ENCODE data around the gene POLR2B. TPM values are rescaled to one million over a fixed set of nuclear protein-coding genes. Genes with fewer than 3 reads are reported as not detected.

The POLR2B gene
- total RNA-seq, 1 experiment from 2014 or later, result 108 TPM

- H3K27ac Mint-ChIP-seq, result no peak overlapping the region
- Histone ChIP-seq H4K91ac (ENCODE audit: insufficient read length, low read depth, low read length) (no peak overlapping the region), H3K18ac (ENCODE audit: insufficient read length, low read depth, low read length) (no peak overlapping the region), H3K23me2 (ENCODE audit: insufficient read length, low read depth, low read length, poor library complexity, severe bottlenecking) (no peaks in the 10 kb centered on the region), H2BK120ac (ENCODE audit: low read depth, low read length, poor library complexity, severe bottlenecking) (no peak overlapping the region), H3K4me2 (ENCODE audit: insufficient read depth, insufficient read length, low read length) (no peak overlapping the region), H2BK12ac (ENCODE audit: insufficient read length, low read depth, low read length) (no peak overlapping the region), H2BK20ac (ENCODE audit: low read depth, low read length, poor library complexity, severe bottlenecking) (no peak overlapping the region), H3K79me2 (ENCODE audit: insufficient read depth, low read length) (no peaks in the 10 kb centered on the region), H3K23ac (ENCODE audit: insufficient read length, low read depth, low read length) (no peak overlapping the region), H3K27me3 (ENCODE audit: insufficient read depth, low read length) (no peaks in the 10 kb centered on the region), H3K9ac (ENCODE audit: extremely low read depth, insufficient read length, low read length) (no peak overlapping the region), H3T11ph (ENCODE audit: low read length) (no peak overlapping the region), H2AK5ac (ENCODE audit: insufficient read length, low read length) (no peak overlapping the region), H3K4ac (ENCODE audit: low read depth, low read length) (no peak overlapping the region), H3K79me1 (ENCODE audit: insufficient read depth, low read depth, low read length, poor library complexity, severe bottlenecking) (no peaks in the 10 kb centered on the region), H3K14ac (ENCODE audit: insufficient read depth, low read length) (no peak overlapping the region), H4K8ac (replicated peaks; ENCODE audit: insufficient read length, low read depth, low read length) (no peak overlapping the region), H3K27ac (ENCODE audit: insufficient read length, low read depth, low read length) (no peak overlapping the region), H2BK5ac (ENCODE audit: insufficient read length, low read length) (no peak overlapping the region), H4K20me1 (ENCODE audit: control insufficient read depth, insufficient read depth, insufficient read length) (no peaks in the 10 kb centered on the region), H4K5ac (ENCODE audit: insufficient read length, low read depth, low read length) (no peak overlapping the region), H3K56ac (ENCODE audit: insufficient read length, low read depth, low read length) (no peak overlapping the region), H2BK15ac (ENCODE audit: low read depth, low read length) (no peak overlapping the region), H3K9me3 (ENCODE audit: control insufficient read depth, low read depth, low read length) (no peaks in the 10 kb centered on the region), H3K4me1 (ENCODE audit: insufficient read depth, low read length) (no peaks in the 10 kb centered on the region), H2AFZ (ENCODE audit: low read length) (no peak overlapping the region)
- no peak for TF ChIP-seq CTCF (conservative IDR thresholded peaks at IDR 0.05)
- H3K36me3 Mint-ChIP-seq (ENCODE audit: insufficient read depth in 1 of 3, low read depth in 3 of 3), result peaks cover 46 to 90% (median 87%) of the 10 kb centered on the region in 3 experiments; a peak in 6 of 7 replicates
- no peak for DNase-seq
- no CpG with 5 or more reads among the region's 5 CpGs for WGBS (ENCODE audit: extremely low coverage, insufficient read length, low lambda C conversion rate)
- no peaks in the 10 kb centered on the region for H3K9me3 Mint-ChIP-seq
- no peaks in the 10 kb centered on the region for H3K27me3 Mint-ChIP-seq (ENCODE audit: low read depth)
- no peak overlapping the region for H3K4me3 Mint-ChIP-seq
- H3K4me1 Mint-ChIP-seq, result no peaks in the 10 kb centered on the region
These were observed 41.9 kb downstream of the POLR2B start for GRCh38 chr4:57020467-57021101.

Data from H9 (cell line).